Vagina (tissue), 2 donors: ENCODE measurements around the gene RSU1. TPM values are rescaled to one million over a fixed set of nuclear protein-coding genes. Genes with fewer than 3 reads are reported as not detected.

Experiments
- DNase-seq, 2 donors: peaks; one replicate each; pipeline ENCODE4 v3.0.0-alpha.2; 2017; ENCODE audit errors: extremely low spot score in 2 of 2
- H3K27ac ChIP-seq: fragments of 200-600 bp; sonication (generic); one replicate; pipeline ENCODE4 v1.5.1; 2019
- H3K27me3 ChIP-seq: fragments of 200-600 bp; sonication (generic); one replicate; pipeline ENCODE4 v1.5.1; 2019
- H3K36me3 ChIP-seq, 2 donors: fragments of 200-600 bp; sonication (generic); one replicate each; pipeline ENCODE4 v1.5.1; 2017 to 2019
- H3K4me1 ChIP-seq: fragments of 200-600 bp; sonication (generic); one replicate; pipeline ENCODE4 v1.5.1; 2019
- H3K4me3 ChIP-seq, 2 donors: fragments of 200-600 bp; sonication (generic); 1 replicate in 1 of 2; 2 replicates in 1 of 2; pipeline ENCODE4 v1.5.1; 2016 to 2019
- H3K9me3 ChIP-seq: fragments of 200-600 bp; sonication (generic); one replicate; pipeline ENCODE4 v1.5.1; 2019
- CTCF ChIP-seq, 3 experiments: fragments of 450-650 bp in 2 of 3; fragments of 200-600 bp in 1 of 3; sonication (generic) in 1 of 3; IDR thresholded peaks; one replicate each; pipeline ENCODE4 v1.5.1; 2017 to 2019; ENCODE audit warnings: antibody characterized with exemption in 3 of 3, mild to moderate bottlenecking in 2 of 3, moderate library complexity in 2 of 3
- POLR2A ChIP-seq, 2 donors: fragments of 450-650 bp; IDR thresholded peaks; one replicate each; pipeline ENCODE4 v1.6.1; 2017; ENCODE audit warnings: antibody characterized with exemption in 2 of 2, mild to moderate bottlenecking in 2 of 2, moderate library complexity in 2 of 2
- POLR2AphosphoS5 ChIP-seq, 2 donors: sonication (generic); formaldehyde crosslinking; IDR thresholded peaks; one replicate each; pipeline ENCODE4 v1.9.0; 2017; ENCODE audit warnings: antibody characterized with exemption in 2 of 2, mild to moderate bottlenecking in 2 of 2, low read depth in 1 of 2; ENCODE audit not compliant: insufficient read depth in 1 of 2
- intact Hi-C: fragments of 100-400 bp; cut with DNase I; formaldehyde crosslinking; loops from one replicate; pipeline ENCODE4 v1.15.1; 2023
- total RNA-seq: library from RNA; depleted of rRNA; stranded (reverse); fragments of >200 nt; gene quantifications from one replicate; pipeline ENCODE4 v1.2.3, GENCODE V29; 2016

RSU1 gene
- total RNA-seq, 1 donor from 2014 or later = 50.3 TPM

DNA sequence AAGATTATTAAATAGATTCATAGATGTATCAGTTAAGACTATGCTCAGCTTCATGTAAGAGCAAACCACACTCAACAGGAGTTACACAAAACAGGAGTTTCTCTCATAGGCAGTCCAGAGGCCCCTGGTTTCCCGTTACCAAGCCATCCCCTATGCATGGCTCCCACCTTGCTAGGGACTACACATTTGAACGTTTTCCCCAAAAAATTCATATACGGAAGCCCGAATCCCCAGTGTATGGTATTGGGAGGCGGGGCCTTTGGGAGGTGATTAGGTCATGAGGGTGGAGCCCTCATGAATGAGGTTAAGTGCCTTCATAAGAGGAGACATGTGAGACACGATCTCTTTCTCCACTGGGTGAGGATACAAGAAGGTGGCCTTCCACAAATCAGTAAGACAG lies 29.1 kb downstream of the RSU1 start:
- intact Hi-C loops = no loop called here
- Histone ChIP-seq H3K27ac (no peak overlapping the region), H3K4me1 (no peaks in the 10 kb centered on the region), H3K27me3 (no peaks in the 10 kb centered on the region), H3K4me3 (no peak overlapping the region), H3K36me3 (no peaks in the 10 kb centered on the region), H3K9me3 (no peaks in the 10 kb centered on the region)
- no peak for DNase-seq
- TF ChIP-seq POLR2AphosphoS5 (IDR thresholded peaks at IDR 0.05; ENCODE audit: insufficient read depth in 1 of 2, low read depth in 1 of 2) (no peak), POLR2A (IDR thresholded peaks at IDR 0.05) (no peak), CTCF (IDR thresholded peaks at IDR 0.05) (no peak)

- intact Hi-C loops = no loop called here
- no peak overlapping the region for H3K27ac ChIP-seq
- no peaks in the 10 kb centered on the region for H3K27me3 ChIP-seq
- no peaks in the 10 kb centered on the region for H3K36me3 ChIP-seq
- H3K9me3 ChIP-seq = no peaks in the 10 kb centered on the region
- no peak for DNase-seq
- no peak overlapping the region for H3K4me3 ChIP-seq
- H3K4me1 ChIP-seq = no peaks in the 10 kb centered on the region
- TF ChIP-seq CTCF (IDR thresholded peaks at IDR 0.05) (no peak), POLR2AphosphoS5 (IDR thresholded peaks at IDR 0.05; ENCODE audit: insufficient read depth in 1 of 2, low read depth in 1 of 2) (no peak), POLR2A (IDR thresholded peaks at IDR 0.05) (no peak)
Measured at GRCh38 chr10:16787361-16787791, 29.8 kb downstream of the RSU1 start.

- Histone ChIP-seq H3K4me3 (no peak overlapping the region), H3K4me1 (peaks cover 23% of the 10 kb centered on the region), H3K27me3 (no peaks in the 10 kb centered on the region), H3K36me3 (no peaks in the 10 kb centered on the region), H3K9me3 (no peaks in the 10 kb centered on the region), H3K27ac (no peak overlapping the region)
- intact Hi-C loops = no loop called here
- DNase-seq = no peak
- no peak for TF ChIP-seq POLR2AphosphoS5 (IDR thresholded peaks at IDR 0.05; ENCODE audit: insufficient read depth in 1 of 2, low read depth in 1 of 2)
- TF ChIP-seq CTCF (IDR thresholded peaks at IDR 0.05) = no peak
- no peak for TF ChIP-seq POLR2A (IDR thresholded peaks at IDR 0.05)
Measured at GRCh38 chr10:16780338-16780880, 36.8 kb downstream of the RSU1 start.

DNA sequence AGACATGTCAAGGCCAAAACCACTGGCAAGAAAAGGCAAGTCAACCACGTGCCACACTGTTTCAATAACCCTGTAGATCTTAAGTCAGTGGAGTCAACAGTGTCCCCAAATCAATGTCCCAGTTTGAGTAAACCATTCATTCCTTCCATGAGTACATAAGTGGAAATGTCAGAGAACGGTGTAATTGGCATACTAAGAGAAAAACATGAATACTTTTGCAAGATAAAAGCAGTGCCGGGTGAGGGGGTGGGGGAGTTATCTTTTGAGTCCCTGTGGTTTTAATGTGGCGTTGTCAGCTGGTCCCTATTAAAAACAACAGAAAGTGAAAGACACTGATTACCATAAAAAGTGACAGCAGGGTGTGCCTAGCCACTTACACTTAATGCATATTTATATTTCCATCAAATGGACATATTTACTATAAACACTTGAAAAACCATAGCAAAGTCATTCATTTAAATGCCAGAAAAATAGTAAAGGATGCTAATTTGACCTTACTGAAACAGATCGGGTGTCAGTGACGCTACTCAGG lies 37.8 kb downstream of the RSU1 start:
- no peaks in the 10 kb centered on the region for H3K9me3 ChIP-seq
- H3K27ac ChIP-seq = no peak overlapping the region
- H3K4me3 ChIP-seq = no peak overlapping the region
- H3K27me3 ChIP-seq = no peaks in the 10 kb centered on the region
- peaks cover 23% of the 10 kb centered on the region for H3K4me1 ChIP-seq
- intact Hi-C loops = no loop called here
- no peaks in the 10 kb centered on the region for H3K36me3 ChIP-seq
- no peak for TF ChIP-seq POLR2AphosphoS5 (IDR thresholded peaks at IDR 0.05; ENCODE audit: insufficient read depth in 1 of 2, low read depth in 1 of 2)
- TF ChIP-seq POLR2A (IDR thresholded peaks at IDR 0.05) = no peak
- TF ChIP-seq CTCF (IDR thresholded peaks at IDR 0.05) = no peak
- DNase-seq = no peak
